GM18951 (cell line): ENCODE data around the gene GAREM1.
"Not testable (repeated sequence)": the region's sequence is repeated elsewhere in the genome, so short reads cannot be mapped to it uniquely, and the experiment has no call there.

Source experiments
- POLR2A ChIP-seq: IDR thresholded peaks from 4 replicates; pipeline ENCODE4 v1.6.1; 2011; ENCODE audit warnings: mild to moderate bottlenecking; ENCODE audit not compliant: insufficient read length, insufficient read depth; ENCODE audit errors: extremely low read depth
- in situ Hi-C: fragments of 300-500 bp; cut with MboI; formaldehyde crosslinking; loops from one replicate; pipeline ENCODE4 v1.12.0; 2022; ENCODE audit warnings: low sequenced_read_pairs, mixed read lengths, inconsistent platforms; ENCODE audit not compliant: unreplicated experiment

GAREM1 gene

GRCh38 chr18:32470714-32471633 lies at the start of gene GAREM1:
Gene GAREM1 (minus strand): TSS chr18:32470882. CDS start chr18:32470428, 454 bp downstream.
- peak; percentile 48 for TF ChIP-seq POLR2A
- in situ Hi-C loops = no loop called here

DNA sequence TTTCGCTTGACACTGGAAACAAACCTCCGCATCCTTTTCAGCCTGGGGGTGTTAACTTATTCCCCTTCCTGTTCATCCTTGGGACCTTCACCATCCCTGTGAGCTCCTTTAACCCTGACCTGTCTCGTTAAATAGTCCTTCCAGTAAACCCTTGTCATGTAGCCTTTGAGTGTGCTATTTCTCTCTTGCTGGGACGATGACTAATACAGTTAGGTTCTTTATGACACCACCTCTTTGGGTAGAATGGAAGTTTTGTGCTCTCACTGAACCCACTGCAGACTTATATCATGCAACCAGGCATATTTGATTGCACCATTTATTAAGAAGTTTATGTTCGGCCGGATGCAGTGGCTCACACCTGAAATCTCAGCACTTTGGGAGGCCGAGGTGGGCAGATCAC lies 40.5 kb upstream of the GAREM1 start:
- TF ChIP-seq POLR2A = no peak
- in situ Hi-C loops = no loop called here

GRCh38 chr18:32509111-32509510 lies 38.4 kb upstream of the GAREM1 start:
- in situ Hi-C loops = no loop called here
- TF ChIP-seq POLR2A = no peak

DNA sequence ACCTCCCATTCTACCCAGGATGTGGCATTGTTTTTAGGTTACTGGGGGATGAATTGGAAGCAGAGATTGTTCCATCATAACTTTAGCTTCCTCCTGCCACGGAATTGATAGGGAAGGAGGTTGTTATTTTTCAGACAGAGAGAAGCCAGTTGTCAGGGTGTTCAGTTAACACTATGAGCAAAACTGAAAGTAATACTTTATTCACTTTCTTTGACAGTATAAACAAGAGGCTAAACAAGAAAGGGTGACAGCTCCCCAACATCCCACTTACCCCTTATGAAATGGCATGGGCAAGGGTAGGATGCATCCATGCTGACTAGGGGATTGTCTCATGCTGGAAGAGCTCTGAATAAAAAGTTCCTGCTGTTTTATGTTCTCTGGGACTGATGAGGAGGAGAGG lies 36.4 kb upstream of the GAREM1 start:
- in situ Hi-C loops = no loop called here

GRCh38 chr18:32502014-32502413 lies 31.3 kb upstream of the GAREM1 start:
- no peak for TF ChIP-seq POLR2A
- in situ Hi-C loops = no loop called here

More for the DNA sequence above, 36.4 kb upstream of the GAREM1 start:
- TF ChIP-seq POLR2A = no peak

DNA sequence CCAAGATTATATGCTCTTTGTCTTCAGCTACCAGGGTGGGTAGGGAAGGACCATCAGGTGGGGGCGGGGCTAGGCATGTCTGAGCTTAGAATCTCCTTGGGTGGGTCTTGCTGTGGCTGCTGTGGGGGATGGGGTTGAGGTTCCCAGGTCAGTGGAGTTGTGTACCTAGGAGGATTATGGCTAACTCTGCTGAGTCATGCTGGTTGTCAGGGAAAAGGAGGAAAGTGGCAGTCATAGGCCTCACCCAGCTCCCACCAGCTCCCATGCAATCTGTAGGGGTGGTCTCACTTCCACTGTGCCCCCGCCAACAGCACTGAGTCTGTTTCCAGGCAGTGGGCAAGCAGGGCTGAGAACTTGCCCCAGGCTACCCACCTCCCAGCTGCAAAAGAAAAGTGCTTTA lies 30.6 kb upstream of the GAREM1 start:
- in situ Hi-C loops = not testable (repeated sequence)

GRCh38 chr18:32483002-32483401 lies 12.3 kb upstream of the GAREM1 start:
- in situ Hi-C loops = no loop called here
- TF ChIP-seq POLR2A = no peak

GRCh38 chr18:32482117-32482516 lies 11.4 kb upstream of the GAREM1 start:
- no peak for TF ChIP-seq POLR2A
- in situ Hi-C loops = no loop called here

DNA sequence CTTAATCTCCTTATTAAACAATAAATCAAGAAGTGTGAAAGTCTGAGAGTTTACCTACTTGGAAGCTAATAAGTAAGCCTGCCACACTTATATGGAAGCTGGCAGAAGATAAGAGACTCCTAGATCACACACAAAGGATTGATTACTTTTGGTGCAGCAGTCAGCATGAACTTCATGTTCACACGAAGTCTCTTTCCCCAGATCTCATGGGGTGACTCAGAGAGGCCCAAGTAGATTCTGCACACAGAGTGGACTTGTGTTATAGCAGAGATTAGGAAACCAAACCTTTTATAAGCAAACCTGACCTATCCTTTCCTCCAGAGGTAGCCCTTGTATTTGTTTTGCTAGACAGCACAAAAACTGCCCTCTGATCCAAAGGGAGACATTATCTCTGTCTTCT lies 9.9 kb upstream of the GAREM1 start:
- in situ Hi-C loops = no loop called here
- TF ChIP-seq POLR2A = no peak

- in situ Hi-C loops = no loop called here
- TF ChIP-seq POLR2A = no peak
Measured at GRCh38 chr18:32478807-32479206, 8.1 kb upstream of the GAREM1 start.

GRCh38 chr18:32478317-32478716 lies 7.6 kb upstream of the GAREM1 start:
- no peak for TF ChIP-seq POLR2A
- in situ Hi-C loops = no loop called here

DNA sequence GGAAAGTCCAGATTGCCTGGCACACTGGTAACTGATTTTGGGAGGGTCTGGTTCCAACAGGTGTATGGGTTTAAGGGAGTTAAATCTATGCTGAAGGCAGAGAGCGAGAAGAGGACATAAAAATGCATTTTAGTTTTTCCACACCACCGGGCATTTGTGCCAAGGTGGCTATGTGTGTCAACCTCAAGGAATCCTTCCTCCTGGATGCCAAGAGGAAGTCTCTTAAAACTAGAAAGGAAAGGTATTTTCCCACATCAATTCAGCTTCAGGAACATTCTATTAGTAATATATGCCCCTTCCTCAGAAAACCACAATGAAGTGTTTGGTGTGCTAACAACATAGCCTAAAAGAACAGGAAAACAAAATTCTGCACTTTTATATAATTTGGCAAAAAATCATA lies 5.4 kb upstream of the GAREM1 start:
- in situ Hi-C loops = no loop called here

GRCh38 chr18:32475069-32475468 lies 4.4 kb upstream of the GAREM1 start:
- in situ Hi-C loops = not testable (repeated sequence)

More for the DNA sequence above, 5.4 kb upstream of the GAREM1 start:
- TF ChIP-seq POLR2A = no peak

GRCh38 chr18:32473325-32473724 lies 2.6 kb upstream of the GAREM1 start:
- TF ChIP-seq POLR2A = no peak
- in situ Hi-C loops = no loop called here

DNA sequence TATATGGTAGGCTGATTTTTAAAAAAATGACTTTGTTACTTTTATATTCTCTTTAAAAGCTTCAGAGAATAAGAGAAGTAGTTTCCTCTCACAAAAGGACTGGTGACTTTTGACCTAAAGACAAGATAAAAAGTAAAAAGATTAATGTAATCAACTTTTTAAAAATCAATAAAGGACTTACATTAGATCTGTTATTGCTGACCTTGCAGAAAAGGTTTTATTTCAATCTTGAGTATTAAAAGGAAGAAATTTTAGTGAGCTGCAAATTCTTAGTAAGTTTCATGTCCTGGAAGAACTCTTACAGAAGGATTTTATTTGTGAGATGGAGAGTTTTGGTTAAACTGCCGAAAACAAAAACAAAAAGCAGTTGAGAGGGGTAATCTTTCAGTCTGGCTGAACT lies 2.2 kb upstream of the GAREM1 start:
- in situ Hi-C loops = no loop called here
- TF ChIP-seq POLR2A = no peak

GRCh38 chr18:32470460-32470713 lies 295 bp downstream of the GAREM1 start:
- in situ Hi-C loops = no loop called here
- no peak for TF ChIP-seq POLR2A
